ENCODE data around the gene CUEDC2.

The CUEDC2 gene

DNA sequence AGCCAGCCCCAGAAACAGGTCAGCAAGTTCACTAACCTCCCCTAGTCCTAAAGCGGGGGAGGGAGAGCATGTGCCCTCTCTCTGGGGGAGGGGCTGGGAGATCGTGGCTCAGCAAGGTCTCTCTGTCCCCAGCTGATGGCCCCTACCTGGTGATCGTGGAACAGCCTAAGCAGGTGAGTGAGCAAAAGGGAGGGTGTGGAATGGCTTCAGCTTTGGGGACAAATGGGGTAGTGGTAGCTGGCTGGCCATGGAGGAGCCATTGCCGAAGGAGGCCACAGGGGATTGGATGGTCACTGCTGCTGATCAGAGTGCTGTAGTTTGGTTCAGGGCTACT is 36.1 kb downstream of the CUEDC2 start:
- peaks cover 26% of the 10 kb centered on the region for H3K4me1 ChIP-seq (ENCODE audit: insufficient read depth, low read length, severe bottlenecking)
- no peak for TF ChIP-seq EZH2 (IDR thresholded peaks at IDR 0.05; ENCODE audit: borderline replicate concordance, low read length)
- TF ChIP-seq, protein P1, sequence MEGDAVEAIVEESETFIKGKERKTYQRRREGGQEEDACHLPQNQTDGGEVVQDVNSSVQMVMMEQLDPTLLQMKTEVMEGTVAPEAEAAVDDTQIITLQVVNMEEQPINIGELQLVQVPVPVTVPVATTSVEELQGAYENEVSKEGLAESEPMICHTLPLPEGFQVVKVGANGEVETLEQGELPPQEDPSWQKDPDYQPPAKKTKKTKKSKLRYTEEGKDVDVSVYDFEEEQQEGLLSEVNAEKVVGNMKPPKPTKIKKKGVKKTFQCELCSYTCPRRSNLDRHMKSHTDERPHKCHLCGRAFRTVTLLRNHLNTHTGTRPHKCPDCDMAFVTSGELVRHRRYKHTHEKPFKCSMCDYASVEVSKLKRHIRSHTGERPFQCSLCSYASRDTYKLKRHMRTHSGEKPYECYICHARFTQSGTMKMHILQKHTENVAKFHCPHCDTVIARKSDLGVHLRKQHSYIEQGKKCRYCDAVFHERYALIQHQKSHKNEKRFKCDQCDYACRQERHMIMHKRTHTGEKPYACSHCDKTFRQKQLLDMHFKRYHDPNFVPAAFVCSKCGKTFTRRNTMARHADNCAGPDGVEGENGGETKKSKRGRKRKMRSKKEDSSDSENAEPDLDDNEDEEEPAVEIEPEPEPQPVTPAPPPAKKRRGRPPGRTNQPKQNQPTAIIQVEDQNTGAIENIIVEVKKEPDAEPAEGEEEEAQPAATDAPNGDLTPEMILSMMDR (IDR thresholded peaks at IDR 0.05; ENCODE audit: low read length), result no peak
- H3K9ac ChIP-seq (ENCODE audit: low read length), result peak overlapping the region; percentile 73
- H3K9me3 ChIP-seq (ENCODE audit: low read length), result no peaks in the 10 kb centered on the region
- H3K4me3 ChIP-seq (ENCODE audit: low read depth, low read length, poor library complexity, severe bottlenecking), result peak overlapping the region; percentile 79
- H3K27me3 ChIP-seq (ENCODE audit: insufficient read depth, low read length), result no peaks in the 10 kb centered on the region
- H3K27ac ChIP-seq (ENCODE audit: low read depth, low read length, poor library complexity, severe bottlenecking), result peak overlapping the region; percentile 60
- no peaks in the 10 kb centered on the region for H3F3A ChIP-seq (ENCODE audit: insufficient read depth, low read length)
- no peaks in the 10 kb centered on the region; the same call in 1 of the 2 replicates for H3K36me3 ChIP-seq (ENCODE audit: insufficient read depth, low read length)
- no peaks in the 10 kb centered on the region for H3K79me2 ChIP-seq (ENCODE audit: insufficient read depth, low read length)
- peak overlapping the region; percentile 79 for H3K4me2 ChIP-seq (ENCODE audit: low read length)
- H3K9me2 ChIP-seq (ENCODE audit: low read depth, low read length), result no peaks in the 10 kb centered on the region
- H2AFZ ChIP-seq (ENCODE audit: low read length), result no peak overlapping the region
- H4K20me1 ChIP-seq (ENCODE audit: insufficient read depth, low read length), result no peaks in the 10 kb centered on the region

DNA sequence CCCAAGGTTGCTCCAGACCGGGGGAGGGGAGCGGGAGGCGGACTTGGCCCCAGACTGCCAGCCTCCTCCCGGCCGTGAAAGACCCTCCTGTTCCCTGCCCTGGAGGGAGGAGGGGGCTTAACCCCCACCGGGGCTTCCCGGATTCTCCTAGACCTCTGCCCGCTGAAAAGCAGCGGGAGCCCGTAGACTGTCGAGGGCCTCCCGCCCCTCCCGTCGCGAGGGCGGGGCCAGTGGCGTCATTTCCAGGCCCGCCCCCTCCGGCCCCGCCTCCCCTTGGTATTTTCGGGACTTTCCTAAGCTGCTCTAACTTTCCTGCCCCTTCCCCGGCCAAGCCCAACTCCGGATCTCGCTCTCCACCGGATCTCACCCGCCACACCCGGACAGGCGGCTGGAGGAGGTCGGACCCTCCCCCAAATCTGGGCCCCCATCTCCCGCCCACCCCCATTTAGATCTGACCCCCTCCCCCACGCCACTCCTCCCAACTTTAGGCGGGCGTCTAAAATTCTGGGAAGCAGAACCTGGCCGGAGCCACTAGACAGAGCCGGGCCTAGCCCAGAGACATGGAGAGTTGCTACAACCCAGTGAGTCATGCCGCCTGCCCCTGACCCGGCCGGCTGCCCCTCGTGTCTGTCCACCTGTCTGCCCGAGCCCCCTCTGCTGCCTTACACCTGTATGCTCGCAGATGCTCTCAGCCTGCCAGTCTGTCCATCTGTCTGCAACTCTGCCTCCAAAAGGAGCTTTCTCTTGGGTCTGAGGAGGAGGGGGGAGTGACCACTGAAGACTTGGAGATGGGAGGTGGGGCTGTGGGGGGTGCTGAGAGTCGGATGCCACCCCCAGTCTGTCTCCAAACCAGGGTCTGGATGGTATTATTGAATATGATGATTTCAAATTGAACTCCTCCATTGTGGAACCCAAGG is 36.7 kb downstream of the CUEDC2 start, which contains the start of gene NFKB2:
NFKB2 (plus strand) TSS at position 306 of the 917 bp plus-strand sequence; CDS start at position 561, 255 bp downstream.
- Histone ChIP-seq H3K4me1 (ENCODE audit: insufficient read depth, low read length, severe bottlenecking) (peaks cover 26% of the 10 kb centered on the region), H3K79me2 (ENCODE audit: insufficient read depth, low read length) (no peaks in the 10 kb centered on the region), H2AFZ (ENCODE audit: low read length) (no peak within 1 kb of the TSS)

DNA sequence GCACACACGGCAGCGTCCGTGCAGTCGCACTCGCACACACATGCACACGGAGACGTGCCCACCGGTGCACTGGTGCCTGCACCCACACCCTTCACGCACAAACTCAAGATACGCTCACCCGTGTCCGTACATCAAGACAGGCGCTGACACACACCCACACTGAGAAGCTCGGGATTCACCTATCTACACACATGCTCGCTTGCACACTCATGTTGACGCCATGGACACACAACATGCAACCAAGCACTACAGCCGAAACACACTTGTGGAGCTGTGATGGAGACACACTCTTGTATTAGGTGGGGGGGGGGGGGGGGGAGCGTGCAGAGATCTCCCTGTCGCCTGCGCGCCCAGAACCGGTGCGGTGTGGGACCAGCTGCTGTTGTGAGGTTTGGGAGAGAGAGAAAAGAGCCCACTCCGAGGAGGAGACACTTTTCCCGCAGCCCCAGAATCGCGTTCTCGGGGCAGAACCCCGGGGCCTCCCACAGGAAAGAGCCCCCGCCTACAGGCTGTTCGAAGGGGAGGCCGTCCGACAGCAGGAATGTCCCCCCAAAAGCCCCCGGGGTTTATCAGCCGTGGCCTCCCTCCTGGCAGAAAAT is 37.5 kb downstream of the CUEDC2 start:
- peak overlapping the region; percentile 79 for H3K4me2 ChIP-seq (ENCODE audit: low read length)
- no peaks in the 10 kb centered on the region for H3K27me3 ChIP-seq (ENCODE audit: insufficient read depth, low read length)
- no peaks in the 10 kb centered on the region for H3K79me2 ChIP-seq (ENCODE audit: insufficient read depth, low read length)
- H4K20me1 ChIP-seq (ENCODE audit: insufficient read depth, low read length), result no peaks in the 10 kb centered on the region
- H3K9me3 ChIP-seq (ENCODE audit: low read length), result no peaks in the 10 kb centered on the region
- H3K4me1 ChIP-seq (ENCODE audit: insufficient read depth, low read length, severe bottlenecking), result peaks cover 22% of the 10 kb centered on the region
- no peaks in the 10 kb centered on the region for H3K36me3 ChIP-seq (ENCODE audit: insufficient read depth, low read length)
- H3K9me2 ChIP-seq (ENCODE audit: low read depth, low read length), result no peaks in the 10 kb centered on the region
- TF ChIP-seq, protein P1 (IDR thresholded peaks at IDR 0.05; ENCODE audit: low read length), result no peak
- no peak for TF ChIP-seq EZH2 (IDR thresholded peaks at IDR 0.05; ENCODE audit: borderline replicate concordance, low read length)
- no peak overlapping the region for H2AFZ ChIP-seq (ENCODE audit: low read length)
- H3F3A ChIP-seq (ENCODE audit: insufficient read depth, low read length), result no peaks in the 10 kb centered on the region
- peak overlapping the region; percentile 73 for H3K9ac ChIP-seq (ENCODE audit: low read length)
- H3K27ac ChIP-seq (ENCODE audit: low read depth, low read length, poor library complexity, severe bottlenecking), result peak overlapping the region; percentile 73
- H3K4me3 ChIP-seq (ENCODE audit: low read depth, low read length, poor library complexity, severe bottlenecking), result peak overlapping the region; percentile 79

More for the DNA sequence above, 36.7 kb downstream of the CUEDC2 start, which contains the start of gene NFKB2:
- Histone ChIP-seq H4K20me1 (ENCODE audit: insufficient read depth, low read length) (no peaks in the 10 kb centered on the region), H3K27me3 (ENCODE audit: insufficient read depth, low read length) (no peaks in the 10 kb centered on the region), H3K27ac (ENCODE audit: low read depth, low read length, poor library complexity, severe bottlenecking) (peak within 1 kb of the TSS; percentile 73), H3K36me3 (ENCODE audit: insufficient read depth, low read length) (no peaks in the 10 kb centered on the region), H3K4me3 (ENCODE audit: low read depth, low read length, poor library complexity, severe bottlenecking) (peak within 1 kb of the TSS; percentile 79), H3K4me2 (ENCODE audit: low read length) (peak within 1 kb of the TSS; percentile 79), H3K9ac (ENCODE audit: low read length) (peak within 1 kb of the TSS; percentile 73), H3K9me3 (ENCODE audit: low read length) (no peaks in the 10 kb centered on the region), H3K9me2 (ENCODE audit: low read depth, low read length) (no peaks in the 10 kb centered on the region), H3F3A (ENCODE audit: insufficient read depth, low read length) (no peaks in the 10 kb centered on the region)
- TF ChIP-seq, protein P1 (IDR thresholded peaks at IDR 0.05; ENCODE audit: low read length), result no peak
- no peak for TF ChIP-seq EZH2 (IDR thresholded peaks at IDR 0.05; ENCODE audit: borderline replicate concordance, low read length)
